HG02571 (cell line): ENCODE measurements around the gene CAPN11.

Experiments
- ATAC-seq: cut with Tn5 transposase; IDR thresholded peaks from one replicate; pipeline ENCODE4 v1.9.1; 2021; ENCODE audit warnings: mild to moderate bottlenecking, moderate library complexity; ENCODE audit not compliant: unreplicated experiment

CAPN11 gene

DNA sequence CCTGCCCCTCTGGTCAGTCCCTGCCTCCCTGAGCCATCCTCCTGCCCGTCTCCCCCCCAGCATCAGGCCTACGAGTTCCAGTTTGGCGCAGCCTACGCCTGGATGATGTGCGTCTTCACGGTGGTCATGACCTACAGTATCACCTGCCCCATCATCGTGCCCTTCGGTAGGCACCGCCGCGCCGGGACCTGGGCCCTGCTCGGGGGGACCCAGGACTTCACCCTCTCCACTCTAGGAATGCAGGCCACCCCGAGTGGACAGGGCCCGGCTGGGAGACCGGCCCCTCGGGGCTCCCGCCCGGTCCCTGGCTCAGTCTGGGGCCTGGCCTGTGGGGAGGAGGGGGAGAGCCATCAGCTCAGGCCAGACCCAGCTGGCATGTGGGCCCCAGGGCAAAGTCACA, 6.1 kb upstream of the CAPN11 start:
- no peak for ATAC-seq

DNA sequence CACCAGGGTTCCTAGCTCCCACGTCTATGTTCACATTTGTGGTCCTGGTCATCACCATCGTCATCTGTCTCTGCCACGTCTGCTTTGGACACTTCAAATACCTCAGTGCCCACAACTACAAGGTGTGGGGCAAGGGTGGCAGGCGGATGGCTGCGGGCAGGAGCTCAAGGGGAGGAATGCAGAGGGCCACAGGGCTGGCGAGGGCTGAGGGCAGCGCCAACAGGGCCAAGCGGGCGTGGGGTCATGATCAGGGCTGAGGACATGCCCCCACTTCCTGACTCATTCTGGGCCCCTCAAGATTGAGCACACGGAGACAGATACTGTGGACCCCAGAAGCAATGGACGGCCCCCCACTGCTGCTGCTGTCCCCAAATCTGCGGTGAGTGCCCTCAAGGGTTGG, 4.6 kb upstream of the CAPN11 start:
- ATAC-seq = no peak

- no peak for ATAC-seq
Measured at GRCh38 chr6:44156494-44157151, 2.0 kb upstream of the CAPN11 start.

DNA sequence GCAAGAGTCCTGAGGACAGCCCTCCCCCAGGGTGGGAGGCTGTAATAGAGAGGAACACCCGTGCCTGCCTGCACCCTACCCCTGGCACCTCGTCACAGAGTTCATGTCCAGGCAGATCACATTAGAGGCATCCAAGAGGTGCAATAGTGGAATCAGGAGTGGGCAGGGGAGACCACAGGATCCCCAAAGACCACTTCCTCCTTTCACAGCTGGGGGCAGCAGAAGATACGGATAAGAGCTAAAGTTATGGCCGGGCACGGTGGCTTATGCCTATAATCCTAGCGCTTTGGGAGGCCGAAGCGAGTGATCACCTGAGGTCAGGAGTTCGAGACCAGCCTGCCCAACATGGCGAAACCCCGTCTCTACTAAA, 1.5 kb upstream of the CAPN11 start:
- no peak for ATAC-seq

DNA sequence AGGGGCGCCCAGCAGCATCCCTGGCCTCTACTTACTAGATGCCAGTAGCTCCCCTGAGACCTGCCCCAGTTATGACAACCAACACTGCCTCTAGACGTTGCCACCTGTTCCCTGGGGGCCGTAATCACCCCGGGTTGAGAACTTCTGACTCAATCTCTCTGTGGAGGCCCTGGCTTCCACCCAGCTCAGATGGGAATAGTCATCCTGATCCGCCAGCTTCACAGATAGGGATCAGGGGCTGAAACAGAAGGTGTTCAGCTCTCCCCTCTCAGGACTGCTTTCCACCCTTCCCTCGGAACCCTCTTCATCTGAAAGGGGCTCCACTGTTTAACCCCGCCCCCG, 3.3 kb downstream of the CAPN11 start:
- ATAC-seq = no peak

GRCh38 chr6:44162876-44163625, 4.4 kb downstream of the CAPN11 start:
- no peak for ATAC-seq

- no peak for ATAC-seq
Measured at GRCh38 chr6:44166116-44166515, 7.5 kb downstream of the CAPN11 start.

DNA sequence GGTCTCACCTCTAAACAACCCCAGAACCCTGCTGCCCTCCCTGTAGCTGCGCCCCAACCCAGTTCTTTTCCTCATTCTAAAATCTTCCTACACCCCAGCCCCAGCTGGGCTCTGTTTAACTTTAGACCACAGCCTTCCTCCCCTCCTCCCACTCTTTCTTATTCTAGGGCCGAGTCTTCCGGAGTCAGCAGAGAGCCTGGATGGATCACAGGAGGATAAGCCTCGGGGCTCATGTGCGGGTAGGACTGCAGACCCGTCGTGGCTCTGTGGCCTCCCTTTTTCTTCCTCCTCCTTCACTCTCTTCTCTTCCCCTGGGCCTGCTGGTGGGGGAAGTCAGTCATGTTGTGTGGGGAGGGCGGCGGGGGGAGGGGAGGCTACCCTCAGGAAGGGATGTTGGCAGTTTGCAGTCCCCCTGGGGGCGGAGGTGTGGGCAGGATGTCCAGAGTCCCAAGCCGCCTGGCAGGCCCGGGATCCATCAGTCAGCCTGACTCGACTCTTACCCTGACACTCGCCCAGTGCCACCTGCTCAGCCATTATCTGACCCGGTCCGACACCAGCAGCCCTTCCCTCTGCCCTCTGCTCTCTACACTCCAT, 8.1 kb downstream of the CAPN11 start:
- ATAC-seq = no peak

DNA sequence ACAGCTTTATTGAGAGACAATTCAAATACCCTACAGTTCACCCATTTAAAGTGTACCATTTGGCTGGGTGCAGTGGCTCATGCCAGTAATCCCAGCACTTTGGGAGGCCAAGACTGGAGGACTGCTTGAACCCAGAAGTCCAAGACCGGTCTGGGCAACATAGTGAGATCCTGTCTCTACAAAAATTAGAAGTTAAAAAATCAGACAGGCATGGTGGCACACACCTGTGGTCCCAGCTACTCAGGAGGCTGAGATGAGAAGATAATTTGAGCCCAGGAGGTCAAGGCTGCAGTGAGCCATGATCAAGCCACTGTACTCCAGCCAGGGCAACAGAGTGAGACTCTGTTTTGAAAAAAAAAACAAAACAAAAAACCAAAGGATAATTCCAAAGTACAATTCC, 8.9 kb downstream of the CAPN11 start:
- no peak for ATAC-seq

GRCh38 chr6:44169154-44169553, 10.5 kb downstream of the CAPN11 start:
- ATAC-seq = no peak

- no peak for ATAC-seq
Measured at GRCh38 chr6:44169886-44170570, 11.4 kb downstream of the CAPN11 start.

- ATAC-seq = no peak
Measured at GRCh38 chr6:44171899-44172546, 13.4 kb downstream of the CAPN11 start.

- peak; percentile 62 for ATAC-seq
Measured at GRCh38 chr6:44172731-44173500, 14.3 kb downstream of the CAPN11 start.

- ATAC-seq = no peak
Measured at GRCh38 chr6:44176130-44176761, 17.6 kb downstream of the CAPN11 start.

DNA sequence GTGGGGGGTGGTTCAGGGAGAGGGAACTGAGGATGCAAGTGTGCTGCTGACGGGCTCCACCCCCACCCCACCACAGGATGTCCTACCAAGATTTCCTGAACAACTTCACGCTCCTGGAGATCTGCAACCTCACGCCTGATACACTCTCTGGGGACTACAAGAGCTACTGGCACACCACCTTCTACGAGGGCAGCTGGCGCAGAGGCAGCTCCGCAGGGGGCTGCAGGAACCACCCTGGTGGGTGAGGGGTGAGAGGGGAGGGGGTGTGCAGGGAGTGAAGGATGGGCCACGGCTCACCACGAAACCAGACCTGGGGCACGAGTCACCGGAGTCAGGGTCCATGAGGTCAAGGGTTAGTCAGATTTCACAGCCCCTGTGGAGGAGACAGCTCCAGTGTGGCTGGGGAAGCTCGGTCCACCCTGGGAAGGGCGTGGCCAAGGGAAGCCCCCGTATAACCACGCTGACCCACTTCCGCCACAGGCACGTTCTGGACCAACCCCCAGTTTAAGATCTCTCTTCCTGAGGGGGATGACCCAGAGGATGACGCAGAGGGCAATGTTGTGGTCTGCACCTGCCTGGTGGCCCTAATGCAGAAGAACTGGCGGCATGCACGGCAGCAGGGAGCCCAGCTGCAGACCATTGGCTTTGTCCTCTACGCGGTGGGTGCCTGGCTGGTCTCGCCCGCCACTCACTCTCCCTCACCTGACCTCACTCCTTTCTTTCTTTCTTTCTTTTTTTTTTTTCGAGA, 18.3 kb downstream of the CAPN11 start:
- ATAC-seq = no peak

GRCh38 chr6:44177691-44178423, 19.2 kb downstream of the CAPN11 start:
- no peak for ATAC-seq

DNA sequence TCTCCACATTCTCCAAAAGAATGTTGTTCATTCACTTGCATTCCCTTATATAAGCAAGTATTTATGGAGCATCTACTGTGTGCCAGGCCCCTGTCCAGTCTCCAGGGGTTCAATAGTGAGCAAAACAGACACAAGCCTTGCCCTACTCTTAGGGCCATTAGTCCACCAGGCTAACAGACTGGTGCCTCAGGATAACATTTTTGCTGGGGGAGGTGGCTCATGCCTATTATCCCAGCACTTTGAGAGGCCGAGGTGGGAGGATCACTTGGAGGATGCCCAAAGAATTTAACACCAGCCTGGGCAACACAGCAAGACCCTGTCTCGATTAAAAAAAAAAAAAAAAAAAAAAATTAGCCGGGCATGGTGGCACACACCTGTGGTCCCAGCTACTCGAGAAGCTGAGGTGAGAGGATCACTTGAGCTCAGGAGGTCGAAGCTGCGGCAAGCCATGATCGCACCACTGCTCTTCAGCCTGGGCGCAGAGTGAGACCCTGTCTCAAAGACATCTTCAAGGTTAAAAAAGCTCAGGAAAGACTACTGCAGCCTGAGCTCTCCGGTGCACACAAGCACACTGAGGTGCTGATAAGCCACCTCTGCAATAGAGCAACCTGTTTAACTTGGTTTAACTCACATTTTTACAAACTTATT, 19.9 kb downstream of the CAPN11 start:
- no peak for ATAC-seq

- ATAC-seq = no peak
Measured at GRCh38 chr6:44179072-44179536, 20.5 kb downstream of the CAPN11 start.
